Measurements from ENCODE around the gene JSRP1. TPM values are rescaled to one million over a fixed set of nuclear protein-coding genes. Genes with fewer than 3 reads are reported as not detected.

JSRP1 gene
- total and polyA plus RNA-seq, 4 donors: 0.25 to 0.45 (median 0.39) TPM; not detected in 1

DNA sequence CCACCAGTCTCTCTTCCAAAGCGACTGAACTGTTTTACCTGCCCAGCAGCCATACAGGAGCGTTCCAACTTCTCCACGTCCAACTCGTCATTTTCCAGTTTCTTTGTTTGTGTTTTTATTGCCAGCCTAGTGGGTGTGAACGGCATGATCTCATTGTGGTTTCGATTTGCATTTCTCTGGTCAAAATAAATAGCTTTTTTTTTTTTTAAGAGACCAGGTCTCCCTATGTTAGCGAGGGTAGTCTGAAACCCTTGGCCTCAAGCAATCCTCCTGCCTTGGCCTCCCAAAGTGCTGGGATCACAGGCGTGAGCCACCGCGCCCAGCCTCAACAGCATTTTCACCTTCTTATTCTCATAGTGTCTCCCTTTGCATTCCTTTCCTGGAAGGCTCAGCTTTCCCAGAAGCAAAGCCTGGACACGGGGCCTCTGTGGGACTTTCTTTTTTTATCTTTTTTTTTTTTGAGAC is 4.2 kb upstream of the JSRP1 start:
- no peak overlapping the region for H3K9ac ChIP-seq (ENCODE audit: low read depth in 1 of 2, low read length in 2 of 2)
- no peak for DNase-seq (ENCODE audit: low spot score)

More for the DNA sequence above, 4.2 kb upstream of the JSRP1 start:
- H3K4me3 ChIP-seq (ENCODE audit: low read depth in 1 of 3, low read length in 3 of 3): no peak overlapping the region
- no peaks in the 10 kb centered on the region for H3K36me3 ChIP-seq (ENCODE audit: control insufficient read depth in 4 of 4, insufficient read depth in 3 of 4, low read depth in 1 of 4, low read length in 3 of 4)
- no peaks in the 10 kb centered on the region for H3K9me3 ChIP-seq (ENCODE audit: control insufficient read depth in 4 of 4, low read length in 3 of 4)
- 78% methylated on average over 11 of the region's 11 CpGs for WGBS
- H3K27ac ChIP-seq (ENCODE audit: low read depth in 1 of 2, low read length in 2 of 2): no peak overlapping the region
- TF ChIP-seq RAD21 (IDR thresholded peaks at IDR 0.05) (no peak), YY1 (IDR thresholded peaks at IDR 0.05) (no peak), FOXA1 (IDR thresholded peaks at IDR 0.05) (no peak), EGR1 (IDR thresholded peaks at IDR 0.05; ENCODE audit: low read depth in 2 of 2) (no peak), ATF3 (IDR thresholded peaks at IDR 0.05) (no peak), GABPA (IDR thresholded peaks at IDR 0.05 in 1 of 2, conservative IDR thresholded peaks at IDR 0.05 in 1 of 2) (no peak), SP1 (IDR thresholded peaks at IDR 0.05) (no peak), RXRA (IDR thresholded peaks at IDR 0.05) (no peak), FOXA2 (IDR thresholded peaks at IDR 0.05) (no peak), HNF4A (conservative IDR thresholded peaks at IDR 0.05) (no peak), HNF4G (IDR thresholded peaks at IDR 0.05) (no peak), TAF1 (conservative IDR thresholded peaks at IDR 0.05) (no peak), NR2F2 (IDR thresholded peaks at IDR 0.05) (no peak), JUND (IDR thresholded peaks at IDR 0.05) (no peak)
- TF ChIP-seq, protein P1, sequence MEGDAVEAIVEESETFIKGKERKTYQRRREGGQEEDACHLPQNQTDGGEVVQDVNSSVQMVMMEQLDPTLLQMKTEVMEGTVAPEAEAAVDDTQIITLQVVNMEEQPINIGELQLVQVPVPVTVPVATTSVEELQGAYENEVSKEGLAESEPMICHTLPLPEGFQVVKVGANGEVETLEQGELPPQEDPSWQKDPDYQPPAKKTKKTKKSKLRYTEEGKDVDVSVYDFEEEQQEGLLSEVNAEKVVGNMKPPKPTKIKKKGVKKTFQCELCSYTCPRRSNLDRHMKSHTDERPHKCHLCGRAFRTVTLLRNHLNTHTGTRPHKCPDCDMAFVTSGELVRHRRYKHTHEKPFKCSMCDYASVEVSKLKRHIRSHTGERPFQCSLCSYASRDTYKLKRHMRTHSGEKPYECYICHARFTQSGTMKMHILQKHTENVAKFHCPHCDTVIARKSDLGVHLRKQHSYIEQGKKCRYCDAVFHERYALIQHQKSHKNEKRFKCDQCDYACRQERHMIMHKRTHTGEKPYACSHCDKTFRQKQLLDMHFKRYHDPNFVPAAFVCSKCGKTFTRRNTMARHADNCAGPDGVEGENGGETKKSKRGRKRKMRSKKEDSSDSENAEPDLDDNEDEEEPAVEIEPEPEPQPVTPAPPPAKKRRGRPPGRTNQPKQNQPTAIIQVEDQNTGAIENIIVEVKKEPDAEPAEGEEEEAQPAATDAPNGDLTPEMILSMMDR (IDR thresholded peaks at IDR 0.05; ENCODE audit: low read depth, low read length, missing input control): no peak
- TF ChIP-seq, protein P2, sequence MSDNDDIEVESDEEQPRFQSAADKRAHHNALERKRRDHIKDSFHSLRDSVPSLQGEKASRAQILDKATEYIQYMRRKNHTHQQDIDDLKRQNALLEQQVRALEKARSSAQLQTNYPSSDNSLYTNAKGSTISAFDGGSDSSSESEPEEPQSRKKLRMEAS (IDR thresholded peaks at IDR 0.05): no peak
- TF ChIP-seq, protein P3, sequence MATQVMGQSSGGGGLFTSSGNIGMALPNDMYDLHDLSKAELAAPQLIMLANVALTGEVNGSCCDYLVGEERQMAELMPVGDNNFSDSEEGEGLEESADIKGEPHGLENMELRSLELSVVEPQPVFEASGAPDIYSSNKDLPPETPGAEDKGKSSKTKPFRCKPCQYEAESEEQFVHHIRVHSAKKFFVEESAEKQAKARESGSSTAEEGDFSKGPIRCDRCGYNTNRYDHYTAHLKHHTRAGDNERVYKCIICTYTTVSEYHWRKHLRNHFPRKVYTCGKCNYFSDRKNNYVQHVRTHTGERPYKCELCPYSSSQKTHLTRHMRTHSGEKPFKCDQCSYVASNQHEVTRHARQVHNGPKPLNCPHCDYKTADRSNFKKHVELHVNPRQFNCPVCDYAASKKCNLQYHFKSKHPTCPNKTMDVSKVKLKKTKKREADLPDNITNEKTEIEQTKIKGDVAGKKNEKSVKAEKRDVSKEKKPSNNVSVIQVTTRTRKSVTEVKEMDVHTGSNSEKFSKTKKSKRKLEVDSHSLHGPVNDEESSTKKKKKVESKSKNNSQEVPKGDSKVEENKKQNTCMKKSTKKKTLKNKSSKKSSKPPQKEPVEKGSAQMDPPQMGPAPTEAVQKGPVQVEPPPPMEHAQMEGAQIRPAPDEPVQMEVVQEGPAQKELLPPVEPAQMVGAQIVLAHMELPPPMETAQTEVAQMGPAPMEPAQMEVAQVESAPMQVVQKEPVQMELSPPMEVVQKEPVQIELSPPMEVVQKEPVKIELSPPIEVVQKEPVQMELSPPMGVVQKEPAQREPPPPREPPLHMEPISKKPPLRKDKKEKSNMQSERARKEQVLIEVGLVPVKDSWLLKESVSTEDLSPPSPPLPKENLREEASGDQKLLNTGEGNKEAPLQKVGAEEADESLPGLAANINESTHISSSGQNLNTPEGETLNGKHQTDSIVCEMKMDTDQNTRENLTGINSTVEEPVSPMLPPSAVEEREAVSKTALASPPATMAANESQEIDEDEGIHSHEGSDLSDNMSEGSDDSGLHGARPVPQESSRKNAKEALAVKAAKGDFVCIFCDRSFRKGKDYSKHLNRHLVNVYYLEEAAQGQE (IDR thresholded peaks at IDR 0.05): no peak
- TF ChIP-seq, protein P4, sequence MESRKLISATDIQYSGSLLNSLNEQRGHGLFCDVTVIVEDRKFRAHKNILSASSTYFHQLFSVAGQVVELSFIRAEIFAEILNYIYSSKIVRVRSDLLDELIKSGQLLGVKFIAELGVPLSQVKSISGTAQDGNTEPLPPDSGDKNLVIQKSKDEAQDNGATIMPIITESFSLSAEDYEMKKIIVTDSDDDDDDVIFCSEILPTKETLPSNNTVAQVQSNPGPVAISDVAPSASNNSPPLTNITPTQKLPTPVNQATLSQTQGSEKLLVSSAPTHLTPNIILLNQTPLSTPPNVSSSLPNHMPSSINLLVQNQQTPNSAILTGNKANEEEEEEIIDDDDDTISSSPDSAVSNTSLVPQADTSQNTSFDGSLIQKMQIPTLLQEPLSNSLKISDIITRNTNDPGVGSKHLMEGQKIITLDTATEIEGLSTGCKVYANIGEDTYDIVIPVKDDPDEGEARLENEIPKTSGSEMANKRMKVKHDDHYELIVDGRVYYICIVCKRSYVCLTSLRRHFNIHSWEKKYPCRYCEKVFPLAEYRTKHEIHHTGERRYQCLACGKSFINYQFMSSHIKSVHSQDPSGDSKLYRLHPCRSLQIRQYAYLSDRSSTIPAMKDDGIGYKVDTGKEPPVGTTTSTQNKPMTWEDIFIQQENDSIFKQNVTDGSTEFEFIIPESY (IDR thresholded peaks at IDR 0.05): no peak
- no peaks in the 10 kb centered on the region for H3K27me3 ChIP-seq (ENCODE audit: control insufficient read depth in 4 of 4, insufficient read depth in 4 of 4, low read length in 3 of 4)
- no peaks in the 10 kb centered on the region for H3K4me1 ChIP-seq (ENCODE audit: control insufficient read depth in 4 of 4, insufficient read depth in 4 of 4, low read length in 3 of 4)
